NB4 (cell line): ENCODE measurements around the gene RARRES1.

Source experiments
- DNase-seq: peaks from one replicate; pipeline ENCODE4 v3.0.0; 2010; ENCODE audit warnings: low read depth
- H3K4me3 ChIP-seq: one replicate; pipeline ENCODE4 v1.5.1; 2011; ENCODE audit warnings: mild to moderate bottlenecking, low read depth, low read length, moderate library complexity
- MYC ChIP-seq: IDR thresholded peaks from 2 replicates; pipeline ENCODE4 v1.6.1; 2011; ENCODE audit warnings: low read depth, low read length
- POLR2A ChIP-seq: IDR thresholded peaks from 2 replicates; pipeline ENCODE4 v1.6.1; 2011; ENCODE audit warnings: mild to moderate bottlenecking; ENCODE audit not compliant: insufficient read length; ENCODE audit errors: extremely low read depth
- TF ChIP-seq, protein P1 (sequence below): IDR thresholded peaks from 2 replicates; pipeline ENCODE4 v1.6.1; 2011; ENCODE audit warnings: low read depth, low read length
- TF ChIP-seq, protein P2 (sequence below): IDR thresholded peaks from one replicate; pipeline ENCODE4 v1.5.1; 2012; ENCODE audit warnings: low read depth, low read length

The RARRES1 gene

DNA sequence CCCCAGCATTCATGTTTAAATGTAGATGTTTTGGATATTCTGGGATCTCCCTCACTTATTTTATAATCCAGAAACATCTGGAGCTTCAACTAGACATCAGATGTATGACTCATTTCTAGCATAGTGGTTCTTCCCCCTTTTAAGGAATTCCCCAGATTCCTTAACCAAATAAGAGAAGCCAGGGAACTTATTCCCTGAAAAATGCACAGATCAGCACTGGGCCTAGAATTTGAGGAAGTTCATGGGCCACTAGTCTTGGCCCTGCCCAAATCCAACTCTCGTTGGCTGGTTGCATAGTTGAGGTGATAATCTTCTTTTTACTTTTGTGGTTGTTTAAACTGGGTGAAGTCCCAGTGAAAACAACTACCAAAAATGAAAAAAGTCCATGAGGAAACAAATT lies 20.4 kb downstream of the RARRES1 start:
- TF ChIP-seq MYC (no peak), POLR2A (no peak)
- TF ChIP-seq, protein P1, sequence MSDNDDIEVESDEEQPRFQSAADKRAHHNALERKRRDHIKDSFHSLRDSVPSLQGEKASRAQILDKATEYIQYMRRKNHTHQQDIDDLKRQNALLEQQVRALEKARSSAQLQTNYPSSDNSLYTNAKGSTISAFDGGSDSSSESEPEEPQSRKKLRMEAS, result no peak
- TF ChIP-seq, protein P2, sequence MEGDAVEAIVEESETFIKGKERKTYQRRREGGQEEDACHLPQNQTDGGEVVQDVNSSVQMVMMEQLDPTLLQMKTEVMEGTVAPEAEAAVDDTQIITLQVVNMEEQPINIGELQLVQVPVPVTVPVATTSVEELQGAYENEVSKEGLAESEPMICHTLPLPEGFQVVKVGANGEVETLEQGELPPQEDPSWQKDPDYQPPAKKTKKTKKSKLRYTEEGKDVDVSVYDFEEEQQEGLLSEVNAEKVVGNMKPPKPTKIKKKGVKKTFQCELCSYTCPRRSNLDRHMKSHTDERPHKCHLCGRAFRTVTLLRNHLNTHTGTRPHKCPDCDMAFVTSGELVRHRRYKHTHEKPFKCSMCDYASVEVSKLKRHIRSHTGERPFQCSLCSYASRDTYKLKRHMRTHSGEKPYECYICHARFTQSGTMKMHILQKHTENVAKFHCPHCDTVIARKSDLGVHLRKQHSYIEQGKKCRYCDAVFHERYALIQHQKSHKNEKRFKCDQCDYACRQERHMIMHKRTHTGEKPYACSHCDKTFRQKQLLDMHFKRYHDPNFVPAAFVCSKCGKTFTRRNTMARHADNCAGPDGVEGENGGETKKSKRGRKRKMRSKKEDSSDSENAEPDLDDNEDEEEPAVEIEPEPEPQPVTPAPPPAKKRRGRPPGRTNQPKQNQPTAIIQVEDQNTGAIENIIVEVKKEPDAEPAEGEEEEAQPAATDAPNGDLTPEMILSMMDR, result no peak
- no peak overlapping the region for H3K4me3 ChIP-seq
- DNase-seq, result no peak

DNA sequence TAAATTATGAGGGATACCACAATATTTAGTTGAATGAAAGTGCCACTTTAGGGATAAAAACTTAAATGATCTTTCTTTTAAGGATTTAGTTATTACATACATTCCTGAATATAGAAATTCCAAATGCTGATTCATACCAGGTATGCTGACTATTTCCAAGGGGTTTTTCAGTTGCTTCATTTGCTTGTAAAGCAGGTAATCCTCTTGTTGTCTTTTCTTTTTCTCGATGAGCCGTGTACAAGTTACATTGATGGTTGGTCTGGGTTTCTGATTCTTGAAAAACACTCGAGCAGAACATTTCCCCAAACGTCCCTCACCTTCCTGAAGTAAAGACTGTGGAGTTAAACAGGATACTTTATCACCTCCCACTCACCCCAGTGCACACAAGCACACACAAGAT lies 21.7 kb downstream of the RARRES1 start:
- H3K4me3 ChIP-seq, result no peak overlapping the region
- TF ChIP-seq, protein P2, result no peak
- TF ChIP-seq MYC (no peak), POLR2A (no peak)
- TF ChIP-seq, protein P1, result no peak
- DNase-seq, result no peak

DNA sequence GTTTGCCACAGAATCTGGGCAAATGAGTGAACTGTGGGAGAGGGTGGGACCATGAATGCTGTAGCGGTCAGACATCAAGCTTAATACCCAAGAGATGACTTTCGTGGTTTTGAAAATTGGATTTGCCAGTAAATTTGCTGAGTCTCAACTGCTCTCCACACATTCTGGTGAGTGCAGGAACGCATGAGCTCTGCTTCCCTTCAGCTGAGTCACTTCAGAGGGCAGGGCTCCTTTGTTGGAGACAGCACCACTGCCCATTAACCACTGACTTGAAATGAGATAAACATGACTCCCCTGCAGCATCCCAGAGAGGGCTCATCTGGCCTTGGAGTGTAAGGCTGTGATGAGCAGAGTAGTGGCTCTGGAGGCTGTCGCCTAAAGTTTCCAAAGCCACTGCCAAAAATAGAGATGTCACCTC lies 22.6 kb downstream of the RARRES1 start:
- TF ChIP-seq POLR2A (no peak), MYC (no peak)
- TF ChIP-seq, protein P1, result no peak
- TF ChIP-seq, protein P2, result no peak
- peak; percentile 28 for DNase-seq
- H3K4me3 ChIP-seq, result no peak overlapping the region

DNA sequence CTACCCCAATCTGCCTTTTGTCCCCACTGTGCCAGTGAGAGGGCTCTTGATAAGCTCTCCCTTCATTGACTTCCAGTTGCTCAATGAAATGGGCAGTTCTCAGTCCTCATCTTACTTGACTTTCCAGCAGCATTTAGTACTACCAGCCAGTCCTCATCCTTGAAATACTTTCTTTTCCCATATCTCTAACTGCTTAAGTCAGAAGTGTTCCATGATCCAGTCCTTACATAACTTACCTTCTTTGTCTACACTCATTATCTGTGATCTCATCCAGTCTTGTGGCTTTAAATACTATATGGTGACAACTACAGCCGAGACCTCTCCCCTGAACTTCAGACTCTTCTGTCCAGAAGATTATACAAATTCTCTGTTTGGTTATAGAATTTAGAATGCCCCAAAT lies 28.7 kb downstream of the RARRES1 start:
- TF ChIP-seq, protein P1, result no peak
- TF ChIP-seq, protein P2, result no peak
- no peak for TF ChIP-seq POLR2A
- no peak for TF ChIP-seq MYC
- no peak for DNase-seq
- no peak overlapping the region for H3K4me3 ChIP-seq

DNA sequence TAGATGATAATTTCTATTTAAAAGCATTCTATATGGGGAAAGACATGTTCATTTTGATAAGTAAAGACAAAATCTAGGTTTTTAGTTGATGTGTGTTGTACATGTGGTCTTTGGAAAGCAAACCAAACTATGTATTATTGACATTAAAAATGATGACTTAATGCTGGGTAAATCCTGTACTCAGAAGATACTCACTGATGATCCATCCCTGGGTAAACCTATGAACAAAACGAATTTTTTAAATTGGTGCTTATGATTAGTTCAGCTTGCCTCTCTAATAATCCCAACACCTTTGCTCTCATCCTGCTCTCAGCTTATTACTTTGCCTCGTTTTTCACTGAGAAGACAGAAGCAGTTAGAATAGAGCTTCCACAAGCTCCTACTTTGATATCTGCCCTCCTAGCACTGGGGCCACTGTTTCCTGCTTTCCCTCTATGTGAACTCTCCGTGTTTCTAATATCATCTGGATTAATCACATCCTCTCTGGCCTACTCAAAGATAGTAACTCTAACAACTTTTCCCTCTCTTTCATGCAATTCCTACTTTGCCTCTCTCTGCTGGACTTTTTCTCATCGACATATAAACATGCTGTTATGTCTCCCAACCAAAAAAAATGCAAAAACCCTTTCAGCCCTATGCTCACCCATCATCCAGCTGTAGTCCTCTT lies 29.3 kb downstream of the RARRES1 start:
- DNase-seq, result no peak
- TF ChIP-seq, protein P1, result no peak
- TF ChIP-seq MYC (no peak), POLR2A (no peak)
- TF ChIP-seq, protein P2, result no peak
- H3K4me3 ChIP-seq, result no peak overlapping the region
